IMR-90 (cell line): ENCODE results near the gene FTCDNL1. TPM values are rescaled to one million over a fixed set of nuclear protein-coding genes. Genes with fewer than 3 reads are reported as not detected.

Experiments
- ATAC-seq: fragments of 200-7000 bp; cut with Tn5 transposase; 2 replicates; pipeline ENCODE4 v1.9.1; 2020; ENCODE audit warnings: low read depth, mild to moderate bottlenecking, moderate library complexity
- BruUV-seq: library from RNA; stranded (reverse); fragments of 400-500 nt; replicated peaks from 2 replicates; lab custom pipeline; 2021; lab: Mats Ljungman, UMichigan
- CTCF ChIA-PET: fragments of 300-600 bp; formaldehyde crosslinking; extraction: SDS; loops from one replicate; lab custom pipeline; 2021; ENCODE audit warnings: antibody characterized with exemption; lab: Yijun Ruan, JAX
- POLR2A ChIA-PET: fragments of 300-600 bp; sonication (Branson Sonifier 250); formaldehyde crosslinking; loops from one replicate; lab custom pipeline; 2022; ENCODE audit warnings: antibody characterized with exemption; ENCODE audit not compliant: unreplicated experiment; lab: Charles Lee
- DNase-seq: peaks from one replicate; pipeline ENCODE4 v3.0.0; 2013
- H2AFZ ChIP-seq: replicated peaks from 2 replicates; pipeline ENCODE3; 2013; ENCODE audit warnings: low read length, mild to moderate bottlenecking; ENCODE audit not compliant: poor library complexity
- H2AK5ac ChIP-seq: 2 replicates; pipeline ENCODE4 v1.6.1; 2013; ENCODE audit warnings: low read depth, low read length, inconsistent platforms
- H2AK9ac ChIP-seq: replicated peaks from 2 replicates; pipeline ENCODE3; 2013; ENCODE audit warnings: mild to moderate bottlenecking, low read depth, low read length, moderate library complexity; ENCODE audit not compliant: poor library complexity
- H2BK120ac ChIP-seq: 2 replicates; pipeline ENCODE4 v1.6.1; 2013; ENCODE audit warnings: low read depth, low read length, inconsistent platforms
- H2BK15ac ChIP-seq: 3 replicates; pipeline ENCODE4 v1.6.1; 2013; ENCODE audit warnings: low read depth, low read length, inconsistent platforms
- H2BK20ac ChIP-seq: 2 replicates; pipeline ENCODE4 v1.6.1; 2013; ENCODE audit warnings: low read depth, mild to moderate bottlenecking, inconsistent platforms, low read length, moderate library complexity
- H2BK5ac ChIP-seq: 2 replicates; pipeline ENCODE4 v1.6.1; 2013; ENCODE audit warnings: mild to moderate bottlenecking, low read depth, low read length, inconsistent platforms; ENCODE audit not compliant: poor library complexity, severe bottlenecking
- H3K14ac ChIP-seq: replicated peaks from 2 replicates; pipeline ENCODE4 v1.6.1; 2013; ENCODE audit warnings: low read depth, low read length, inconsistent platforms
- H3K18ac ChIP-seq: 2 replicates; pipeline ENCODE4 v1.6.1; 2013; ENCODE audit warnings: low read depth, low read length, control low read depth
- H3K23ac ChIP-seq: 2 replicates; pipeline ENCODE4 v1.6.1; 2013; ENCODE audit warnings: low read depth, low read length, inconsistent platforms
- H3K27ac ChIP-seq: 2 replicates; pipeline ENCODE4 v1.5.1; 2013; ENCODE audit warnings: mild to moderate bottlenecking, control low read depth, low read length; ENCODE audit not compliant: insufficient read depth
- H3K27me3 ChIP-seq: 2 replicates; pipeline ENCODE4 v1.6.1; 2013; ENCODE audit warnings: low read length; ENCODE audit not compliant: control insufficient read depth, insufficient read depth
- H3K36me3 ChIP-seq: 2 replicates; pipeline ENCODE4 v1.6.1; 2013; ENCODE audit warnings: low read length, mixed read lengths; ENCODE audit not compliant: control insufficient read depth, insufficient read depth
- H3K4ac ChIP-seq: 2 replicates; pipeline ENCODE4 v1.6.1; 2013; ENCODE audit warnings: low read depth, low read length, inconsistent platforms
- H3K4me1 ChIP-seq: 2 replicates; pipeline ENCODE4 v1.6.1; 2013; ENCODE audit warnings: low read length, mixed read lengths; ENCODE audit not compliant: control insufficient read depth, insufficient read depth
- H3K4me2 ChIP-seq: 2 replicates; pipeline ENCODE4 v1.6.1; 2013; ENCODE audit warnings: low read depth, mild to moderate bottlenecking, control low read depth, low read length, moderate library complexity
- H3K4me3 ChIP-seq: 2 replicates; pipeline ENCODE4 v1.5.1; 2013; ENCODE audit warnings: low read depth, mild to moderate bottlenecking, control low read depth, low read length, moderate library complexity; ENCODE audit not compliant: insufficient read depth
- H3K56ac ChIP-seq: 2 replicates; pipeline ENCODE4 v1.6.1; 2013; ENCODE audit warnings: low read length, inconsistent platforms; ENCODE audit not compliant: insufficient read depth; ENCODE audit errors: extremely low read depth
- H3K79me1 ChIP-seq, 2 experiments: 2 replicates each; pipeline ENCODE4 v1.6.1; 2013; ENCODE audit warnings: low read length in 2 of 2, inconsistent platforms in 1 of 2, low read depth in 1 of 2
- H3K9ac ChIP-seq: 2 replicates; pipeline ENCODE4 v1.6.1; 2013; ENCODE audit warnings: low read depth, low read length, control low read depth
- H3K9me1 ChIP-seq: 2 replicates; pipeline ENCODE4 v1.6.1; 2013; ENCODE audit warnings: low read length, inconsistent platforms; ENCODE audit not compliant: insufficient read depth
- H3K9me3 ChIP-seq: 2 replicates; pipeline ENCODE4 v1.6.1; 2013; ENCODE audit warnings: low read length; ENCODE audit not compliant: control insufficient read depth, insufficient read depth
- H4K20me1 ChIP-seq: 2 replicates; pipeline ENCODE4 v1.6.1; 2013; ENCODE audit warnings: low read length, inconsistent platforms; ENCODE audit not compliant: insufficient read depth
- H4K5ac ChIP-seq: 2 replicates; pipeline ENCODE4 v1.6.1; 2013; ENCODE audit warnings: mild to moderate bottlenecking, low read depth, low read length, control low read depth
- H4K8ac ChIP-seq, 2 experiments: 2 replicates each; pipeline ENCODE4 v1.6.1; 2013; ENCODE audit warnings: low read depth in 2 of 2, low read length in 2 of 2, control low read depth in 1 of 2, inconsistent platforms in 1 of 2
- H4K91ac ChIP-seq: 2 replicates; pipeline ENCODE4 v1.6.1; 2013; ENCODE audit warnings: low read depth, low read length, inconsistent platforms; ENCODE audit not compliant: insufficient read depth
- BHLHE40 ChIP-seq: fragments of 150-350 bp; IDR thresholded peaks from 2 replicates; pipeline ENCODE4 v1.6.1; 2016; ENCODE audit warnings: mild to moderate bottlenecking, low read depth, low read length
- CEBPB ChIP-seq: IDR thresholded peaks from 2 replicates; pipeline ENCODE4 v1.6.1; 2012; ENCODE audit warnings: low read depth, low read length, improper control_type of control experiment
- FOS ChIP-seq: fragments of 150-350 bp; IDR thresholded peaks from 2 replicates; pipeline ENCODE4 v1.6.1; 2016; ENCODE audit warnings: low read depth, low read length
- MAFK ChIP-seq: IDR thresholded peaks from 2 replicates; pipeline ENCODE4 v1.6.1; 2012; ENCODE audit warnings: low read depth, low read length, improper control_type of control experiment
- MAZ ChIP-seq: IDR thresholded peaks from 2 replicates; pipeline ENCODE4 v1.6.1; 2012; ENCODE audit warnings: low read depth, mild to moderate bottlenecking, low read length, improper control_type of control experiment, moderate library complexity, borderline replicate concordance
- MXI1 ChIP-seq: IDR thresholded peaks from 2 replicates; pipeline ENCODE4 v1.6.1; 2012; ENCODE audit warnings: low read depth, mild to moderate bottlenecking, low read length, moderate library complexity, borderline replicate concordance
- NFE2L2 ChIP-seq: fragments of 150-350 bp; IDR thresholded peaks from 2 replicates; pipeline ENCODE4 v1.6.1; 2016; ENCODE audit warnings: low read depth, mild to moderate bottlenecking, low read length
- POLR2A ChIP-seq: IDR thresholded peaks from 2 replicates; pipeline ENCODE4 v1.6.1; 2012; ENCODE audit warnings: mild to moderate bottlenecking, low read depth, low read length
- RAD21 ChIP-seq: IDR thresholded peaks from 2 replicates; pipeline ENCODE4 v1.6.1; 2012; ENCODE audit warnings: low read length, improper control_type of control experiment
- RCOR1 ChIP-seq: IDR thresholded peaks from 2 replicates; pipeline ENCODE4 v1.6.1; 2012; ENCODE audit warnings: mild to moderate bottlenecking, low read length, improper control_type of control experiment; ENCODE audit not compliant: insufficient replicate concordance
- RFX5 ChIP-seq: IDR thresholded peaks from 2 replicates; pipeline ENCODE4 v1.8.0; 2012; ENCODE audit warnings: low read depth, mild to moderate bottlenecking, low read length, moderate library complexity
- SMC3 ChIP-seq: fragments of 150-350 bp; IDR thresholded peaks from 2 replicates; pipeline ENCODE4 v1.6.1; 2016; ENCODE audit warnings: low read depth, mild to moderate bottlenecking, antibody characterized with exemption, low read length, moderate library complexity
- dilution Hi-C: fragments of 300-500 bp; cut with HindIII; formaldehyde crosslinking; loops from one replicate; pipeline ENCODE4 v1.14.3; 2018; ENCODE audit warnings: low sequenced_read_pairs; ENCODE audit not compliant: unreplicated experiment
- in situ Hi-C: fragments of 300-500 bp; cut with MboI; formaldehyde crosslinking; loops from 3 replicates; pipeline ENCODE4 v1.14.3; 2019; ENCODE audit warnings: low sequenced_read_pairs, inconsistent platforms, mixed read lengths
- intact Hi-C: fragments of 100-400 bp; cut with micrococcal nuclease; formaldehyde crosslinking; loops from 2 replicates; pipeline ENCODE4 v1.10.0; 2022
- polyA plus RNA-seq, 3 experiments: library from polyadenylated mRNA; depleted of rRNA; stranded (reverse); fragments of >200 nt; gene quantifications; 2 replicates each; pipeline ENCODE4 v1.2.3, GENCODE V29; 2012; ENCODE audit warnings: low replicate concordance in 1 of 3
- total RNA-seq: library from RNA; depleted of rRNA; stranded (reverse); fragments of >200 nt; gene quantifications from 2 replicates; pipeline ENCODE4 v1.2.3, GENCODE V29; 2012
- TF ChIP-seq, protein P1 (sequence below): fragments of 150-350 bp; IDR thresholded peaks from 2 replicates; pipeline ENCODE4 v1.6.1; 2017; ENCODE audit warnings: mild to moderate bottlenecking, antibody characterized with exemption, low read length, low read depth
- TF ChIP-seq, protein P2 (sequence below): conservative IDR thresholded peaks from 2 replicates; pipeline ENCODE4 v1.5.1; 2012; ENCODE audit warnings: mild to moderate bottlenecking, low read depth, low read length, improper control_type of control experiment
- TF ChIP-seq, protein P3 (sequence below): fragments of 150-350 bp; IDR thresholded peaks from 2 replicates; pipeline ENCODE4 v1.6.1; 2016; ENCODE audit warnings: low read depth, mild to moderate bottlenecking, low read length, moderate library complexity, borderline replicate concordance

The FTCDNL1 gene
- total and polyA plus RNA-seq, 2 of the 4 experiments (the other 2 are of a cell fraction), result 0.18 to 0.21 TPM

DNA sequence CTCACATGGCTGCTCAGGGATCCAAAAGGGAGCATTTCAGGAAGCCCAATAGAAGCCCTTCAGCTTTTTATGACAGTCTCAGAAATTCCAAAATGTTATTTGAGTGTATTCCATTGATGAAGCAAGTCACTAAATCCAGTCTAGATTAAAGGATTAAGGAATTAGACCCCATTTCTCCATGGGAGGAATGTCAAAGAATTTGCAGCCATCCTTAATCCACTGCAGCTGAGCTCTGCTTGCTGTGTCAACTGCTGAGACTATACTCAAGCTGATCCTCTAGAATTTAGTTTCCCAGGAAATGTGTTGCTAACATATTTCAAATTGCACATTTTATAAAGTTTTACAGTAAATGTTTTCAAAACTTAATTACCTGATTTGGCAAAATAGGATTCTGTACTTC is 31.7 kb upstream of the FTCDNL1 start:
- Histone ChIP-seq H2BK15ac (no peak overlapping the region), H3K4me2 (no peak overlapping the region), H3K23ac (no peak overlapping the region), H3K27me3 (no peaks in the 10 kb centered on the region), H3K56ac (no peak overlapping the region), H2BK120ac (no peak overlapping the region), H3K79me1 (no peaks in the 10 kb centered on the region), H3K9ac (no peak overlapping the region), H4K20me1 (no peaks in the 10 kb centered on the region), H3K18ac (no peak overlapping the region), H2AK5ac (no peak overlapping the region), H4K8ac (no peak overlapping the region), H2AK9ac (no peak overlapping the region), H3K27ac (no peak overlapping the region), H3K36me3 (no peaks in the 10 kb centered on the region), H2BK20ac (no peak overlapping the region), H3K9me3 (no peaks in the 10 kb centered on the region), H4K5ac (no peak overlapping the region), H3K4me3 (no peak overlapping the region), H4K91ac (no peak overlapping the region), H2AFZ (no peak overlapping the region), H3K9me1 (no peaks in the 10 kb centered on the region), H3K14ac (no peak overlapping the region), H2BK5ac (no peak overlapping the region), H3K4ac (no peak overlapping the region), H3K4me1 (no peaks in the 10 kb centered on the region)
- in situ Hi-C loops (no loop called here), dilution Hi-C loops (no loop called here), intact Hi-C loops (no loop called here)
- POLR2A ChIA-PET, result no interaction called here
- CTCF ChIA-PET, result no interaction called here
- DNase-seq (no peak), ATAC-seq (no peak)
- no peak for TF ChIP-seq MAFK
- TF ChIP-seq RAD21, result no peak
- no peak for TF ChIP-seq NFE2L2
- no peak for TF ChIP-seq SMC3
- no peak for TF ChIP-seq POLR2A
- TF ChIP-seq BHLHE40, result no peak
- no peak for TF ChIP-seq CEBPB
- no peak for TF ChIP-seq FOS
- TF ChIP-seq MXI1, result no peak
- TF ChIP-seq RFX5, result no peak
- no peak for TF ChIP-seq MAZ
- no peak for TF ChIP-seq RCOR1
- TF ChIP-seq, protein P1, sequence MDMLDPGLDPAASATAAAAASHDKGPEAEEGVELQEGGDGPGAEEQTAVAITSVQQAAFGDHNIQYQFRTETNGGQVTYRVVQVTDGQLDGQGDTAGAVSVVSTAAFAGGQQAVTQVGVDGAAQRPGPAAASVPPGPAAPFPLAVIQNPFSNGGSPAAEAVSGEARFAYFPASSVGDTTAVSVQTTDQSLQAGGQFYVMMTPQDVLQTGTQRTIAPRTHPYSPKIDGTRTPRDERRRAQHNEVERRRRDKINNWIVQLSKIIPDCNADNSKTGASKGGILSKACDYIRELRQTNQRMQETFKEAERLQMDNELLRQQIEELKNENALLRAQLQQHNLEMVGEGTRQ, result no peak
- TF ChIP-seq, protein P2, sequence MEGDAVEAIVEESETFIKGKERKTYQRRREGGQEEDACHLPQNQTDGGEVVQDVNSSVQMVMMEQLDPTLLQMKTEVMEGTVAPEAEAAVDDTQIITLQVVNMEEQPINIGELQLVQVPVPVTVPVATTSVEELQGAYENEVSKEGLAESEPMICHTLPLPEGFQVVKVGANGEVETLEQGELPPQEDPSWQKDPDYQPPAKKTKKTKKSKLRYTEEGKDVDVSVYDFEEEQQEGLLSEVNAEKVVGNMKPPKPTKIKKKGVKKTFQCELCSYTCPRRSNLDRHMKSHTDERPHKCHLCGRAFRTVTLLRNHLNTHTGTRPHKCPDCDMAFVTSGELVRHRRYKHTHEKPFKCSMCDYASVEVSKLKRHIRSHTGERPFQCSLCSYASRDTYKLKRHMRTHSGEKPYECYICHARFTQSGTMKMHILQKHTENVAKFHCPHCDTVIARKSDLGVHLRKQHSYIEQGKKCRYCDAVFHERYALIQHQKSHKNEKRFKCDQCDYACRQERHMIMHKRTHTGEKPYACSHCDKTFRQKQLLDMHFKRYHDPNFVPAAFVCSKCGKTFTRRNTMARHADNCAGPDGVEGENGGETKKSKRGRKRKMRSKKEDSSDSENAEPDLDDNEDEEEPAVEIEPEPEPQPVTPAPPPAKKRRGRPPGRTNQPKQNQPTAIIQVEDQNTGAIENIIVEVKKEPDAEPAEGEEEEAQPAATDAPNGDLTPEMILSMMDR, result no peak
- TF ChIP-seq, protein P3, sequence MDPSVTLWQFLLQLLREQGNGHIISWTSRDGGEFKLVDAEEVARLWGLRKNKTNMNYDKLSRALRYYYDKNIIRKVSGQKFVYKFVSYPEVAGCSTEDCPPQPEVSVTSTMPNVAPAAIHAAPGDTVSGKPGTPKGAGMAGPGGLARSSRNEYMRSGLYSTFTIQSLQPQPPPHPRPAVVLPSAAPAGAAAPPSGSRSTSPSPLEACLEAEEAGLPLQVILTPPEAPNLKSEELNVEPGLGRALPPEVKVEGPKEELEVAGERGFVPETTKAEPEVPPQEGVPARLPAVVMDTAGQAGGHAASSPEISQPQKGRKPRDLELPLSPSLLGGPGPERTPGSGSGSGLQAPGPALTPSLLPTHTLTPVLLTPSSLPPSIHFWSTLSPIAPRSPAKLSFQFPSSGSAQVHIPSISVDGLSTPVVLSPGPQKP, result no peak
- BruUV-seq, result no TSS peak
